Spleen (tissue), 11 donors: Measurements from ENCODE around the gene NCOA3. TPM values are rescaled to one million over a fixed set of nuclear protein-coding genes. Genes with fewer than 3 reads are reported as not detected.

Experiments
- DNase-seq: peaks from one replicate; pipeline ENCODE4 v3.0.0-alpha.2; 2020
- H3K27ac ChIP-seq, 8 donors: fragments of 200-600 bp; sonication (generic) in 7 of 8; 1 replicate in 4 of 8; 2 replicates in 4 of 8; pipeline versions ENCODE4 v1.5.0 to v1.8.0; 2016 to 2021; ENCODE audit warnings: inconsistent platforms in 4 of 8, mild to moderate bottlenecking in 4 of 8, moderate library complexity in 1 of 8
- H3K27me3 ChIP-seq, 7 donors: fragments of 200-600 bp; sonication (generic) in 6 of 7; replicated peaks in 1 of 7; 1 replicate in 4 of 7; 2 replicates in 3 of 7; pipeline versions ENCODE4 v1.5.0 to v1.8.0; 2016 to 2021; ENCODE audit warnings: inconsistent platforms in 3 of 7, mild to moderate bottlenecking in 1 of 7
- H3K36me3 ChIP-seq, 6 donors: fragments of 200-600 bp; sonication (generic) in 5 of 6; 1 replicate in 4 of 6; 2 replicates in 2 of 6; pipeline versions ENCODE4 v1.5.0 to v1.8.0; 2016 to 2021; ENCODE audit warnings: inconsistent platforms in 2 of 6
- H3K4me1 ChIP-seq, 6 donors: fragments of 200-600 bp; sonication (generic) in 5 of 6; 1 replicate in 3 of 6; 2 replicates in 3 of 6; pipeline versions ENCODE4 v1.5.0 to v1.8.0; 2016 to 2021; ENCODE audit warnings: inconsistent platforms in 3 of 6
- H3K4me3 ChIP-seq, 8 donors: fragments of 200-600 bp; sonication (generic) in 7 of 8; 1 replicate in 4 of 8; 2 replicates in 4 of 8; pipeline versions ENCODE4 v1.5.0 to v1.8.0; 2016 to 2021; ENCODE audit warnings: inconsistent platforms in 4 of 8, mild to moderate bottlenecking in 4 of 8, moderate library complexity in 2 of 8
- H3K9me3 ChIP-seq, 8 donors: fragments of 200-600 bp; sonication (generic) in 7 of 8; 1 replicate in 4 of 8; 2 replicates in 4 of 8; pipeline versions ENCODE4 v1.5.0 to v1.8.0; 2016 to 2021; ENCODE audit warnings: inconsistent platforms in 4 of 8
- CTCF ChIP-seq, 11 experiments: fragments of 200-600 bp in 7 of 11; fragments of 450-650 bp in 4 of 11; sonication (generic) in 4 of 11; IDR thresholded peaks in 8 of 11; conservative IDR thresholded peaks in 3 of 11; 1 replicate in 7 of 11; 2 replicates in 4 of 11; pipeline versions ENCODE4 v1.4.0 to v1.8.0; 2016 to 2021; ENCODE audit warnings: antibody characterized with exemption in 11 of 11, inconsistent platforms in 4 of 11, mild to moderate bottlenecking in 1 of 11
- POLR2A ChIP-seq, 3 donors: fragments of 450-650 bp; IDR thresholded peaks; one replicate each; pipeline ENCODE4 v1.5.1; 2017; ENCODE audit warnings: antibody characterized with exemption in 3 of 3, mild to moderate bottlenecking in 1 of 3
- POLR2AphosphoS5 ChIP-seq, 3 donors: sonication (generic); formaldehyde crosslinking; IDR thresholded peaks; one replicate each; pipeline ENCODE4 v1.5.1; 2017; ENCODE audit warnings: antibody characterized with exemption in 3 of 3
- WGBS, 5 donors: extraction: QIAGEN DNeasy Blood & Tissue Kit in 3 of 5; methylation state at CpG; one replicate each; pipeline versions ENCODE4 v1.1.5 to v1.1.7; 2013 to 2018; 5-methylcytosine and 5-hydroxymethylcytosine counted together
- intact Hi-C: fragments of 100-400 bp; cut with DNase I; formaldehyde crosslinking; loops from one replicate; pipeline ENCODE4 v1.15.0; 2023; ENCODE audit warnings: low total_unique reads
- polyA plus RNA-seq, 3 donors: library from polyadenylated mRNA; stranded (reverse); fragments of 200-250 nt; gene quantifications; one replicate each; pipeline ENCODE4 v1.2.1, GENCODE V29; 2013
- total RNA-seq, 7 donors: library from RNA; depleted of rRNA in 3 of 7; stranded (reverse); fragments of >200 nt in 3 of 7; fragmentation: NEBNext Ultra II Directional in 4 of 7; extraction: Animal tissue kit (Norgen Biotek cat#: 25700) in 4 of 7; gene quantifications; one replicate each; pipeline versions ENCODE4 v1.1.0 to v1.2.1, GENCODE V29; 2016 to 2021
- donor health status: healthy with polysubstance abuse.
- donor health status: DM: no; HTN: no; CAD: no; lungs with moderate emphysema.
- donor health status: DM: no; HTN: no; CAD: no.
- donor health status: Bipolar disorder and iron deficiency.
- donor health status: healthy.
- donor health status: DM: no; HTN: no; CAD: no.
- donor health status: DM: yes; HTN: yes; CAD: no.

The NCOA3 gene
- total and polyA plus RNA-seq, 10 donors = 12.5 to 93.7 (median 82.2) TPM

- Histone ChIP-seq H3K27me3 (no peaks in the 10 kb centered on the region), H3K9me3 (no peaks in the 10 kb centered on the region), H3K4me1 (no peaks in the 10 kb centered on the region), H3K27ac (no peak overlapping the region), H3K36me3 (peaks cover 4 to 100% (median 95%) of the 10 kb centered on the region in 6 donors), H3K4me3 (no peak overlapping the region)
- TF ChIP-seq POLR2AphosphoS5 (IDR thresholded peaks at IDR 0.05) (no peak), POLR2A (IDR thresholded peaks at IDR 0.05) (no peak), CTCF (IDR thresholded peaks at IDR 0.05 in 8 of 11, conservative IDR thresholded peaks at IDR 0.05 in 3 of 11) (no peak)
- intact Hi-C loops = no loop called here
- WGBS, 5 donors = 72 to 94% (median 91%) methylated on average over 2 of the region's 2 CpGs
- no peak for DNase-seq
Measured at GRCh38 chr20:47645632-47646031, 143.9 kb downstream of the NCOA3 start.

- intact Hi-C loops = no loop called here
- TF ChIP-seq POLR2AphosphoS5 (IDR thresholded peaks at IDR 0.05) (no peak), CTCF (IDR thresholded peaks at IDR 0.05 in 8 of 11, conservative IDR thresholded peaks at IDR 0.05 in 3 of 11) (no peak), POLR2A (IDR thresholded peaks at IDR 0.05) (no peak)
- Histone ChIP-seq H3K4me1 (no peaks in the 10 kb centered on the region), H3K27ac (no peak overlapping the region), H3K36me3 (peaks cover 5 to 100% (median 96%) of the 10 kb centered on the region in 6 donors), H3K27me3 (no peaks in the 10 kb centered on the region), H3K4me3 (no peak overlapping the region), H3K9me3 (no peaks in the 10 kb centered on the region)
- 91 to 96% (median 94%) methylated on average over 7 of the region's 7 CpGs for WGBS, 5 donors
- DNase-seq = no peak
Measured at GRCh38 chr20:47647994-47648393, 146.3 kb downstream of the NCOA3 start.

- 92 to 96% (median 93%) methylated on average over 6 of the region's 6 CpGs for WGBS, 5 donors
- Histone ChIP-seq H3K4me3 (no peak overlapping the region), H3K27ac (no peak overlapping the region), H3K36me3 (peaks cover 5 to 100% (median 96%) of the 10 kb centered on the region in 6 donors), H3K27me3 (no peaks in the 10 kb centered on the region), H3K9me3 (no peaks in the 10 kb centered on the region), H3K4me1 (no peaks in the 10 kb centered on the region)
- no peak for DNase-seq
- TF ChIP-seq CTCF (IDR thresholded peaks at IDR 0.05 in 8 of 11, conservative IDR thresholded peaks at IDR 0.05 in 3 of 11) = no peak
- TF ChIP-seq POLR2A (IDR thresholded peaks at IDR 0.05) = no peak
- no peak for TF ChIP-seq POLR2AphosphoS5 (IDR thresholded peaks at IDR 0.05)
- intact Hi-C loops = no loop called here
Measured at GRCh38 chr20:47648943-47649342, 147.3 kb downstream of the NCOA3 start.

- peaks cover 5 to 100% (median 87%) of the 10 kb centered on the region in 6 donors for H3K36me3 ChIP-seq
Measured at GRCh38 chr20:47652301-47652700, 150.6 kb downstream of the NCOA3 start.

More at GRCh38 chr20:47652301-47652700, 150.6 kb downstream of the NCOA3 start:
- 90 to 93% (median 91%) methylated on average over 3 of the region's 3 CpGs for whole genome bisulfite sequencing, 5 donors
- no peak for DNase-seq
- Histone ChIP-seq H3K4me1 (no peaks in the 10 kb centered on the region), H3K27me3 (no peaks in the 10 kb centered on the region), H3K9me3 (no peaks in the 10 kb centered on the region), H3K4me3 (no peak overlapping the region), H3K27ac (no peak overlapping the region)
- TF ChIP-seq POLR2AphosphoS5 (IDR thresholded peaks at IDR 0.05) = no peak
- TF ChIP-seq CTCF (IDR thresholded peaks at IDR 0.05 in 8 of 11, conservative IDR thresholded peaks at IDR 0.05 in 3 of 11) = no peak
- TF ChIP-seq POLR2A (IDR thresholded peaks at IDR 0.05) = no peak
- intact Hi-C loops = no loop called here
